WI38 (cell line): Measurements from ENCODE around the gene SH3BP4.

ENCODE experiments used
- H3K4me3 ChIP-seq: 2 replicates; pipeline ENCODE4 v1.5.1; 2011; ENCODE audit warnings: low read depth, mild to moderate bottlenecking, control low read depth, low read length
- CTCF ChIP-seq: IDR thresholded peaks from 2 replicates; pipeline ENCODE4 v1.5.1; 2012; ENCODE audit warnings: low read depth, mild to moderate bottlenecking, control low read depth, low read length

SH3BP4 gene

GRCh38 chr2:234973008-234973407 lies 21.2 kb downstream of the SH3BP4 start:
- no peak overlapping the region for H3K4me3 ChIP-seq
- TF ChIP-seq CTCF = no peak

GRCh38 chr2:234974501-234975385 lies 22.9 kb downstream of the SH3BP4 start:
- no peak overlapping the region for H3K4me3 ChIP-seq
- no peak for TF ChIP-seq CTCF

- H3K4me3 ChIP-seq = no peak overlapping the region
- no peak for TF ChIP-seq CTCF
These were observed 23.8 kb downstream of the SH3BP4 start for GRCh38 chr2:234975611-234976010.

- no peak overlapping the region for H3K4me3 ChIP-seq
These were observed 24.8 kb downstream of the SH3BP4 start for GRCh38 chr2:234976479-234977227.

GRCh38 chr2:234977228-234977679 lies 25.4 kb downstream of the SH3BP4 start:
- no peak for TF ChIP-seq CTCF

More at GRCh38 chr2:234976479-234977227, 24.8 kb downstream of the SH3BP4 start:
- TF ChIP-seq CTCF = no peak

GRCh38 chr2:234978466-234979203 lies 26.8 kb downstream of the SH3BP4 start:
- H3K4me3 ChIP-seq = no peak overlapping the region
- TF ChIP-seq CTCF = no peak

More at GRCh38 chr2:234977228-234977679, 25.4 kb downstream of the SH3BP4 start:
- no peak overlapping the region for H3K4me3 ChIP-seq
